HG03521 (cell line): Measurements from ENCODE around the gene FLVCR2.

Experiments used
- ATAC-seq: cut with Tn5 transposase; IDR thresholded peaks from one replicate; pipeline ENCODE4 v1.9.1; 2021; ENCODE audit warnings: mild to moderate bottlenecking, moderate library complexity; ENCODE audit not compliant: unreplicated experiment

The FLVCR2 gene

GRCh38 chr14:75626863-75627262, 48.4 kb downstream of the FLVCR2 start:
- ATAC-seq, result no peak

GRCh38 chr14:75627406-75627805, 49.0 kb downstream of the FLVCR2 start:
- ATAC-seq, result no peak

GRCh38 chr14:75628816-75629215, 50.4 kb downstream of the FLVCR2 start:
- ATAC-seq, result no peak

GRCh38 chr14:75630695-75631452, 52.5 kb downstream of the FLVCR2 start:
- no peak for ATAC-seq

GRCh38 chr14:75631453-75631831, 53.0 kb downstream of the FLVCR2 start:
- no peak for ATAC-seq

GRCh38 chr14:75634848-75635247, 56.4 kb downstream of the FLVCR2 start:
- ATAC-seq, result no peak

- no peak for ATAC-seq
These were observed 57.8 kb downstream of the FLVCR2 start for GRCh38 chr14:75636100-75636692.

GRCh38 chr14:75640876-75641275, 62.5 kb downstream of the FLVCR2 start:
- ATAC-seq, result no peak

- no peak for ATAC-seq
These were observed 65.6 kb downstream of the FLVCR2 start for GRCh38 chr14:75643985-75644384.

- ATAC-seq, result no peak
These were observed 66.6 kb downstream of the FLVCR2 start for GRCh38 chr14:75645056-75645455.

- no peak for ATAC-seq
These were observed 68.3 kb downstream of the FLVCR2 start for GRCh38 chr14:75646762-75647161.

GRCh38 chr14:75647640-75648039, 69.2 kb downstream of the FLVCR2 start:
- no peak for ATAC-seq

- no peak for ATAC-seq
These were observed 69.8 kb downstream of the FLVCR2 start for GRCh38 chr14:75648066-75648838.

GRCh38 chr14:75649337-75649736, 70.9 kb downstream of the FLVCR2 start:
- no peak for ATAC-seq

GRCh38 chr14:75649773-75650172, 71.4 kb downstream of the FLVCR2 start:
- no peak for ATAC-seq

GRCh38 chr14:75650253-75651058, 72.0 kb downstream of the FLVCR2 start:
- no peak for ATAC-seq

GRCh38 chr14:75653563-75653962, 75.1 kb downstream of the FLVCR2 start:
- no peak for ATAC-seq

- no peak for ATAC-seq
These were observed 75.8 kb downstream of the FLVCR2 start for GRCh38 chr14:75654127-75654732.

GRCh38 chr14:75655235-75655634, 76.8 kb downstream of the FLVCR2 start:
- no peak for ATAC-seq

- no peak for ATAC-seq
These were observed 78.9 kb downstream of the FLVCR2 start for GRCh38 chr14:75657331-75657730.

GRCh38 chr14:75658957-75659356, 80.5 kb downstream of the FLVCR2 start:
- ATAC-seq, result no peak
